ENCODE measurements around the gene MYH14. TPM values are rescaled to one million over a fixed set of nuclear protein-coding genes. Genes with fewer than 3 reads are reported as not detected.

The MYH14 gene
- total and polyA plus RNA-seq, 2 of the 4 experiments (the other 2 are of a cell fraction) = not detected

GRCh38 chr19:50324331-50324730 is 120.9 kb downstream of the MYH14 start:
- Histone ChIP-seq H3K23ac (ENCODE audit: low read depth, low read length) (no peak overlapping the region), H2AK5ac (ENCODE audit: low read depth, low read length) (no peak overlapping the region), H4K8ac (ENCODE audit: low read depth in 2 of 2, low read length in 2 of 2) (no peak overlapping the region), H2AFZ (replicated peaks; ENCODE audit: low read length, poor library complexity) (no peak overlapping the region), H3K9me1 (ENCODE audit: insufficient read depth, low read length) (no peaks in the 10 kb centered on the region), H3K9me3 (ENCODE audit: control insufficient read depth, insufficient read depth, low read length) (peaks cover 3% of the 10 kb centered on the region; the same call in 1 of the 2 replicates), H2BK15ac (ENCODE audit: low read depth, low read length) (no peak overlapping the region), H3K36me3 (ENCODE audit: control insufficient read depth, insufficient read depth, low read length) (no peaks in the 10 kb centered on the region), H3K27ac (ENCODE audit: insufficient read depth, low read length) (no peak overlapping the region), H4K20me1 (ENCODE audit: insufficient read depth, low read length) (no peaks in the 10 kb centered on the region), H3K4me3 (ENCODE audit: insufficient read depth, low read depth, low read length) (no peak overlapping the region), H3K9ac (ENCODE audit: low read depth, low read length) (no peak overlapping the region), H3K18ac (ENCODE audit: low read depth, low read length) (no peak overlapping the region), H4K5ac (ENCODE audit: low read depth, low read length) (no peak overlapping the region), H3K4me2 (ENCODE audit: low read depth, low read length) (no peak overlapping the region), H3K79me1 (ENCODE audit: low read depth in 1 of 2, low read length in 2 of 2) (no peaks in the 10 kb centered on the region), H3K4me1 (ENCODE audit: control insufficient read depth, insufficient read depth, low read length) (no peaks in the 10 kb centered on the region), H3K27me3 (ENCODE audit: control insufficient read depth, insufficient read depth, low read length) (peaks cover 16% of the 10 kb centered on the region), H3K4ac (ENCODE audit: low read depth, low read length) (no peak overlapping the region), H2BK120ac (ENCODE audit: low read depth, low read length) (no peak overlapping the region), H2BK20ac (ENCODE audit: low read depth, low read length) (no peak overlapping the region), H2BK5ac (ENCODE audit: low read depth, low read length, poor library complexity, severe bottlenecking) (no peak overlapping the region), H3K56ac (ENCODE audit: extremely low read depth, insufficient read depth, low read length) (no peak overlapping the region), H2AK9ac (replicated peaks; ENCODE audit: low read depth, low read length, poor library complexity) (no peak overlapping the region), H4K91ac (ENCODE audit: insufficient read depth, low read depth, low read length) (no peak overlapping the region), H3K14ac (replicated peaks; ENCODE audit: low read depth, low read length) (no peak overlapping the region)
- 52% methylated on average over 8 of the region's 11 CpGs; no CpG with 5 or more reads in 1 of the 2 experiments for WGBS, 2 experiments (ENCODE audit: extremely low coverage in 2 of 2, insufficient read length in 1 of 2)
- TF ChIP-seq RFX5 (IDR thresholded peaks at IDR 0.05; ENCODE audit: low read depth, low read length) (no peak), CHD1 (IDR thresholded peaks at IDR 0.05; ENCODE audit: low read depth, low read length) (no peak), RCOR1 (IDR thresholded peaks at IDR 0.05; ENCODE audit: insufficient replicate concordance, low read length) (no peak), CEBPB (IDR thresholded peaks at IDR 0.05; ENCODE audit: low read depth, low read length) (no peak), MAZ (IDR thresholded peaks at IDR 0.05; ENCODE audit: borderline replicate concordance, low read depth, low read length) (no peak), ELK1 (IDR thresholded peaks at IDR 0.05; ENCODE audit: borderline replicate concordance, low read depth, low read length) (no peak), FOS (IDR thresholded peaks at IDR 0.05; ENCODE audit: low read depth, low read length) (no peak), MXI1 (IDR thresholded peaks at IDR 0.05; ENCODE audit: borderline replicate concordance, low read depth, low read length) (no peak), POLR2A (IDR thresholded peaks at IDR 0.05; ENCODE audit: low read depth, low read length) (no peak), SMC3 (IDR thresholded peaks at IDR 0.05; ENCODE audit: low read depth, low read length) (no peak), USF2 (IDR thresholded peaks at IDR 0.05; ENCODE audit: low read depth, low read length) (no peak), BHLHE40 (IDR thresholded peaks at IDR 0.05; ENCODE audit: low read depth, low read length) (no peak), RAD21 (IDR thresholded peaks at IDR 0.05; ENCODE audit: low read length) (no peak), NFE2L2 (IDR thresholded peaks at IDR 0.05; ENCODE audit: low read depth, low read length) (no peak), MAFK (IDR thresholded peaks at IDR 0.05; ENCODE audit: low read depth, low read length) (no peak)
- TF ChIP-seq, protein P1, sequence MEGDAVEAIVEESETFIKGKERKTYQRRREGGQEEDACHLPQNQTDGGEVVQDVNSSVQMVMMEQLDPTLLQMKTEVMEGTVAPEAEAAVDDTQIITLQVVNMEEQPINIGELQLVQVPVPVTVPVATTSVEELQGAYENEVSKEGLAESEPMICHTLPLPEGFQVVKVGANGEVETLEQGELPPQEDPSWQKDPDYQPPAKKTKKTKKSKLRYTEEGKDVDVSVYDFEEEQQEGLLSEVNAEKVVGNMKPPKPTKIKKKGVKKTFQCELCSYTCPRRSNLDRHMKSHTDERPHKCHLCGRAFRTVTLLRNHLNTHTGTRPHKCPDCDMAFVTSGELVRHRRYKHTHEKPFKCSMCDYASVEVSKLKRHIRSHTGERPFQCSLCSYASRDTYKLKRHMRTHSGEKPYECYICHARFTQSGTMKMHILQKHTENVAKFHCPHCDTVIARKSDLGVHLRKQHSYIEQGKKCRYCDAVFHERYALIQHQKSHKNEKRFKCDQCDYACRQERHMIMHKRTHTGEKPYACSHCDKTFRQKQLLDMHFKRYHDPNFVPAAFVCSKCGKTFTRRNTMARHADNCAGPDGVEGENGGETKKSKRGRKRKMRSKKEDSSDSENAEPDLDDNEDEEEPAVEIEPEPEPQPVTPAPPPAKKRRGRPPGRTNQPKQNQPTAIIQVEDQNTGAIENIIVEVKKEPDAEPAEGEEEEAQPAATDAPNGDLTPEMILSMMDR (conservative IDR thresholded peaks at IDR 0.05; ENCODE audit: low read depth, low read length) = no peak
- POLR2A ChIA-PET (ENCODE audit: unreplicated experiment) = no interaction called here
- dilution Hi-C loops (cut with HindIII; ENCODE audit: low sequenced_read_pairs, unreplicated experiment) = no loop called here
- ATAC-seq (ENCODE audit: low read depth) (no peak), DNase-seq (no peak)
- CTCF ChIA-PET = no interaction called here
- intact Hi-C loops (cut with micrococcal nuclease) = no loop called here
- in situ Hi-C loops (cut with MboI; ENCODE audit: low sequenced_read_pairs) = no loop called here
- no TSS peak for BruUV-seq (replicated peaks)

All from IMR-90 (cell line).